WTC11 (cell line): ENCODE results near the gene ATP9A. TPM values are rescaled to one million over a fixed set of nuclear protein-coding genes. Genes with fewer than 3 reads are reported as not detected.

Experiments used
- ATAC-seq: fragments of 200-7000 bp; cut with Tn5 transposase; 2 replicates; pipeline ENCODE4 v1.10.0; 2021; ENCODE audit warnings: mild to moderate bottlenecking, moderate library complexity
- CTCF ChIA-PET: fragments of 300-600 bp; sonication (Branson Sonifier 250); formaldehyde crosslinking; loops from one replicate; lab custom pipeline; 2021; ENCODE audit warnings: antibody characterized with exemption; lab: Charles Lee
- POLR2A ChIA-PET: fragments of 350-600 bp; sonication (Branson Sonifier 250); formaldehyde crosslinking; loops from one replicate; lab custom pipeline; 2021; ENCODE audit warnings: antibody characterized with exemption; lab: Charles Lee
- DNase-seq: peaks from one replicate; pipeline ENCODE4 v3.0.0; 2021; ENCODE audit warnings: low spot score
- H3K27ac Mint-ChIP-seq: 2 replicates; pipeline ENCODE4 v1.8.0; 2021; ENCODE audit warnings: mixed read lengths
- H3K27me3 Mint-ChIP-seq: 2 replicates; pipeline ENCODE4 v1.8.0; 2021; ENCODE audit warnings: low read depth, mild to moderate bottlenecking, moderate library complexity, mixed read lengths
- H3K36me3 Mint-ChIP-seq: 2 replicates; pipeline ENCODE4 v1.8.0; 2021; ENCODE audit warnings: mixed read lengths
- H3K4me1 Mint-ChIP-seq: 2 replicates; pipeline ENCODE4 v1.8.0; 2022; ENCODE audit warnings: mixed read lengths
- H3K4me3 Mint-ChIP-seq: 2 replicates; pipeline ENCODE4 v1.8.0; 2021; ENCODE audit warnings: mild to moderate bottlenecking, moderate library complexity, mixed read lengths
- H3K9me3 Mint-ChIP-seq: 2 replicates; pipeline ENCODE4 v1.8.0; 2021; ENCODE audit warnings: mixed read lengths
- AFF4 ChIP-seq: sonication (generic); formaldehyde crosslinking; IDR thresholded peaks from 2 replicates; pipeline ENCODE4 v1.8.1; 2023; ENCODE audit warnings: mild to moderate bottlenecking, missing genetic modification reagents, borderline replicate concordance
- E2F4 ChIP-seq: sonication (generic); formaldehyde crosslinking; IDR thresholded peaks from 2 replicates; pipeline ENCODE4 v1.8.1; 2022; ENCODE audit warnings: low read depth, mild to moderate bottlenecking, moderate library complexity, missing genetic modification reagents, borderline replicate concordance
- FOXK1 ChIP-seq: sonication (generic); formaldehyde crosslinking; IDR thresholded peaks from 2 replicates; pipeline ENCODE4 v1.8.0; 2022; ENCODE audit warnings: mild to moderate bottlenecking, moderate library complexity, missing genetic modification reagents
- JUN ChIP-seq: sonication (generic); formaldehyde crosslinking; IDR thresholded peaks from 2 replicates; pipeline ENCODE4 v1.8.0; 2023; ENCODE audit warnings: mild to moderate bottlenecking, missing genetic modification reagents
- NFE2L1 ChIP-seq: sonication (generic); formaldehyde crosslinking; IDR thresholded peaks from 2 replicates; pipeline ENCODE4 v1.8.1; 2023; ENCODE audit warnings: missing genetic modification reagents
- NFYB ChIP-seq: sonication (generic); formaldehyde crosslinking; conservative IDR thresholded peaks from 2 replicates; pipeline ENCODE4 v1.8.0; 2022; ENCODE audit warnings: low read depth, missing genetic modification reagents
- NR1H2 ChIP-seq: sonication (generic); formaldehyde crosslinking; IDR thresholded peaks from 2 replicates; pipeline ENCODE4 v1.9.0; 2021; ENCODE audit warnings: mild to moderate bottlenecking, moderate library complexity, missing genetic modification reagents
- RORB ChIP-seq: fragments of 250-450 bp; sonication (Bioruptor Pico); IDR thresholded peaks from 2 replicates; pipeline ENCODE4 v1.9.0; 2021; ENCODE audit warnings: mild to moderate bottlenecking
- SP1 ChIP-seq: sonication (generic); formaldehyde crosslinking; conservative IDR thresholded peaks from 2 replicates; pipeline ENCODE4 v1.8.1; 2022; ENCODE audit warnings: missing genetic modification reagents
- STAT6 ChIP-seq: sonication (generic); formaldehyde crosslinking; conservative IDR thresholded peaks from 2 replicates; pipeline ENCODE4 v1.8.1; 2023; ENCODE audit warnings: mild to moderate bottlenecking, low read depth, missing genetic modification reagents, moderate library complexity
- TEAD4 ChIP-seq: sonication (generic); formaldehyde crosslinking; IDR thresholded peaks from 2 replicates; pipeline ENCODE4 v1.8.0; 2022; ENCODE audit warnings: mild to moderate bottlenecking, missing genetic modification reagents
- TP53 ChIP-seq: sonication (generic); formaldehyde crosslinking; IDR thresholded peaks from 2 replicates; pipeline ENCODE4 v1.8.1; 2023; ENCODE audit warnings: mild to moderate bottlenecking, missing genetic modification reagents
- ZNF263 ChIP-seq: sonication (generic); formaldehyde crosslinking; IDR thresholded peaks from 2 replicates; pipeline ENCODE4 v1.8.1; 2022; ENCODE audit warnings: low read depth, mild to moderate bottlenecking, moderate library complexity, missing genetic modification reagents
- ZNF532 ChIP-seq: fragments of 250-450 bp; sonication (Bioruptor Pico); IDR thresholded peaks from 2 replicates; pipeline ENCODE4 v1.9.0; 2021; ENCODE audit warnings: mild to moderate bottlenecking, borderline replicate concordance
- total RNA-seq: library from RNA; stranded (reverse); gene quantifications from 3 replicates; pipeline ENCODE4 v1.2.3, GENCODE V29; 2021

The ATP9A gene
- total RNA-seq, 1 experiment from 2014 or later = 5.0 TPM

GRCh38 chr20:51799401-51799860, 31.2 kb upstream of the ATP9A start:
- ATAC-seq = no peak
- no peaks in the 10 kb centered on the region for H3K9me3 Mint-ChIP-seq
- H3K27ac Mint-ChIP-seq = peak overlapping the region; percentile 96
- DNase-seq = no peak
- peaks cover 58% of the 10 kb centered on the region for H3K4me1 Mint-ChIP-seq
- TF ChIP-seq JUN (no peak), AFF4 (0 out of 2 replicates have a peak, but pooled peaks have one; percentile 23), SP1 (CRISPR knock-in tag) (peak; percentile 40; the same call in 1 of the 2 replicates)
- TF ChIP-seq, all 79 proteins: peak for 2
- CTCF ChIA-PET = interaction anchor here (0.6 to 2.5 kb wide), 25 partner anchors 10 to 305 kb away, joined by 3 to 44 read pairs (median 6); no protein-coding TSS in a partner anchor
- Mint-ChIP-seq H3K27me3 (no peaks in the 10 kb centered on the region), H3K36me3 (peaks cover 19% of the 10 kb centered on the region), H3K4me3 (peak overlapping the region; percentile 95)
- POLR2A ChIA-PET = interaction anchor here (1.3 kb wide), 2 partner anchors 167 to 307 kb away, joined by 3 to 4 read pairs; no protein-coding TSS in a partner anchor

GRCh38 chr20:51797357-51798025, 29.3 kb upstream of the ATP9A start:
- Mint-ChIP-seq H3K27me3 (no peaks in the 10 kb centered on the region), H3K27ac (peak overlapping the region; percentile 97), H3K4me3 (peak overlapping the region; percentile 95), H3K4me1 (peaks cover 65% of the 10 kb centered on the region), H3K36me3 (peaks cover 25% of the 10 kb centered on the region), H3K9me3 (no peaks in the 10 kb centered on the region)
- ATAC-seq (no peak), DNase-seq (no peak)
- CTCF ChIA-PET = interaction anchor here (0.8 to 1.8 kb wide), 2 partner anchors 30 to 97 kb away, joined by 3 to 7 read pairs; no protein-coding TSS in a partner anchor
- no peak for TF ChIP-seq RORB (CRISPR knock-in tag)
- 0 out of 2 replicates have a peak, but pooled peaks have one; percentile 40 for TF ChIP-seq NFE2L1
- no peak for TF ChIP-seq STAT6 (CRISPR knock-in tag)
- TF ChIP-seq FOXK1 (CRISPR knock-in tag) = no peak
- no peak for TF ChIP-seq NFYB (CRISPR knock-in tag)
- POLR2A ChIA-PET = interaction anchor here (0.5 to 1.3 kb wide), 2 partner anchors 13 to 301 kb away, joined by 3 read pairs; no protein-coding TSS in a partner anchor

GRCh38 chr20:51796340-51796739, 28.1 kb upstream of the ATP9A start:
- ChIA-PET CTCF (interaction anchor here (1.0 to 1.8 kb wide), 2 partner anchors 96 to 169 kb away, joined by 4 to 7 read pairs; no protein-coding TSS in a partner anchor), POLR2A (interaction anchor here (0.6 to 1.3 kb wide), 5 partner anchors 12 to 1755 kb away, joined by 3 to 4 read pairs (median 3); no protein-coding TSS in a partner anchor)
- H3K9me3 Mint-ChIP-seq = no peaks in the 10 kb centered on the region
- H3K4me1 Mint-ChIP-seq = peaks cover 65% of the 10 kb centered on the region
- DNase-seq = no peak
- no peak for ATAC-seq
- H3K27me3 Mint-ChIP-seq = no peaks in the 10 kb centered on the region
- H3K27ac Mint-ChIP-seq = peak overlapping the region; percentile 95
- H3K36me3 Mint-ChIP-seq = peaks cover 32% of the 10 kb centered on the region
- H3K4me3 Mint-ChIP-seq = peak overlapping the region; percentile 95
- no peak for TF ChIP-seq ZNF532 (CRISPR knock-in tag)
- no peak for TF ChIP-seq TEAD4 (CRISPR knock-in tag)
- TF ChIP-seq ZNF263 = no peak
- no peak for TF ChIP-seq RORB (CRISPR knock-in tag)
- TF ChIP-seq TP53 (CRISPR knock-in tag) = no peak
- no peak for TF ChIP-seq NR1H2
- TF ChIP-seq E2F4 = no peak
